Coronary artery (tissue), 2 donors: ENCODE results near the gene ZP1.

Experiments
- DNase-seq: peaks from one replicate; pipeline ENCODE4 v3.0.0-alpha.2; 2017; ENCODE audit warnings: low spot score
- H3K27ac ChIP-seq, 2 donors: fragments of 200-600 bp; sonication (generic); one replicate each; pipeline ENCODE4 v1.5.1; 2016 to 2019
- H3K4me3 ChIP-seq: fragments of 200-600 bp; sonication (generic); 2 replicates; pipeline ENCODE4 v1.5.1; 2016; ENCODE audit warnings: mild to moderate bottlenecking, moderate library complexity
- TF ChIP-seq, protein P1 (sequence below): fragments of 200-600 bp; sonication (generic); IDR thresholded peaks from one replicate; pipeline ENCODE4 v1.5.1; 2019; ENCODE audit warnings: antibody characterized with exemption

The ZP1 gene

DNA sequence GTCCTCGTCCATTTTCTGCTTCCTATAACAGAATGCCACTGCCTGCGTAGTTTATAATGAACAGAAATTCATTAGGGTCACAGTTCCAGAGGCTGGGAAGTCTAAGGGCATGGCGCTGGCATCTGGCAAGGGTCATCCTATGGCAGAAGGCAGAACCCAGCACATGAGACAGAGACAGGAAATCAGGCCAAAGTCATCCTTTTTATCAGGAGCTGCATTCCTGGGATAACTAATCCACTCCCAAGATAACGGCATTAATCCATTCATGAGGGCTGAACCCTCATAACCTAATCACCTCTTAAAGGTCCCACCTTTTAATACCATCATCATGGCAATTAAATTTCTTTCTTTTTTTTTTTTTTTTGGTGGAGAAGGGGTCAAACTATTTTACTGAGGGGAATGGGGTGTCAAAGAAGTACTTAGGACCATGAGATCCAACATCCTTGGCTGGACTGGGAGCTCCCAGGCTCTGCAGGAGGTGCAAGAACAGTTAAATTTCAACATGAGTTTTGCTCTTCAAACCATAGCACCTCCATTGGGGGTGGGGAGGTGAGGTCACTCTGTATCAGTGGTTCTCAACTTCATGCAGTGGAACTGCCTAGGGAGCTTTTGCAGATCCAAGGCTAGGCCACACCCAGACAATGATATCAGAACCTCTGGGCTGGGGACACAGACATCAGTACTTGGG, 51.1 kb downstream of the ZP1 start:
- TF ChIP-seq, protein P1, sequence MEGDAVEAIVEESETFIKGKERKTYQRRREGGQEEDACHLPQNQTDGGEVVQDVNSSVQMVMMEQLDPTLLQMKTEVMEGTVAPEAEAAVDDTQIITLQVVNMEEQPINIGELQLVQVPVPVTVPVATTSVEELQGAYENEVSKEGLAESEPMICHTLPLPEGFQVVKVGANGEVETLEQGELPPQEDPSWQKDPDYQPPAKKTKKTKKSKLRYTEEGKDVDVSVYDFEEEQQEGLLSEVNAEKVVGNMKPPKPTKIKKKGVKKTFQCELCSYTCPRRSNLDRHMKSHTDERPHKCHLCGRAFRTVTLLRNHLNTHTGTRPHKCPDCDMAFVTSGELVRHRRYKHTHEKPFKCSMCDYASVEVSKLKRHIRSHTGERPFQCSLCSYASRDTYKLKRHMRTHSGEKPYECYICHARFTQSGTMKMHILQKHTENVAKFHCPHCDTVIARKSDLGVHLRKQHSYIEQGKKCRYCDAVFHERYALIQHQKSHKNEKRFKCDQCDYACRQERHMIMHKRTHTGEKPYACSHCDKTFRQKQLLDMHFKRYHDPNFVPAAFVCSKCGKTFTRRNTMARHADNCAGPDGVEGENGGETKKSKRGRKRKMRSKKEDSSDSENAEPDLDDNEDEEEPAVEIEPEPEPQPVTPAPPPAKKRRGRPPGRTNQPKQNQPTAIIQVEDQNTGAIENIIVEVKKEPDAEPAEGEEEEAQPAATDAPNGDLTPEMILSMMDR: no peak
- Histone ChIP-seq H3K4me3 (no peak overlapping the region), H3K27ac (no peak overlapping the region)
- no peak for DNase-seq

DNA sequence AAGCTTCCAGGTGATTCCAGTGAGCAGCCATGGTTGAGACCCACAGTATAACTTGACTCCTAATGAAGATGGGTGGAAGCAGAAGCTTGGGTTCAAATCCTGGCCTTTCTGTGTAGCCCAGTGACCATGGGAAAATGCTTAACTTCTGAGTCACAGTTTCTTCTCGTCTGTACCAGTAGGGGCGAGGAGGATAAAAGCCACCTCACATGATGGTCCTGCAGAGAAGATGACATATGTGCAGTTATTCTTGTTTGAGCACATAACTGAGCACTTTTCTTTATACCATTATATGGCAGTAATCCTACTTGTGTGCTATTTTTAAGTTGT, 51.6 kb downstream of the ZP1 start:
- Histone ChIP-seq H3K27ac (no peak overlapping the region), H3K4me3 (no peak overlapping the region)
- no peak for DNase-seq

DNA sequence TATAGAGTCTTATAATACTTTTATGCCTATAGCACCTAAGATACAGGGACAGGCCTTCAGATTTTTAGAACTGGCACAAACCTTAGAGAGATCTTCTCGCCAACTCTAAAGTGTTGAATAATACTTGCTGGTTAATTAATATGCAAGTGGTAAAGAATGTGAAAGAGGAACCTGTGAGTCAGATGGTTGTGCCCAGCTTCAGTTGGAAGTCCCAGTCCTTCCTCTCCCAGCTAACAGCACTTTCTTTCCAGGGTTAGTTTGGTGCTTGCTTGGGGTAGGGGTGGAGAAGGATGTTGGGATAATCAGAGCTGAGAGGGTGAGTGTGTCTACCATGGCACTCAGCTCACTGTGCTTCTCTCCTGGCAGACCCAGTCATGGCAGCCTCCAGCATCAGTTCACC, 52.0 kb downstream of the ZP1 start:
- DNase-seq: no peak
- H3K27ac ChIP-seq: no peak overlapping the region
- TF ChIP-seq, protein P1: no peak
- no peak overlapping the region for H3K4me3 ChIP-seq

More for the DNA sequence above, 51.6 kb downstream of the ZP1 start:
- TF ChIP-seq, protein P1: no peak

DNA sequence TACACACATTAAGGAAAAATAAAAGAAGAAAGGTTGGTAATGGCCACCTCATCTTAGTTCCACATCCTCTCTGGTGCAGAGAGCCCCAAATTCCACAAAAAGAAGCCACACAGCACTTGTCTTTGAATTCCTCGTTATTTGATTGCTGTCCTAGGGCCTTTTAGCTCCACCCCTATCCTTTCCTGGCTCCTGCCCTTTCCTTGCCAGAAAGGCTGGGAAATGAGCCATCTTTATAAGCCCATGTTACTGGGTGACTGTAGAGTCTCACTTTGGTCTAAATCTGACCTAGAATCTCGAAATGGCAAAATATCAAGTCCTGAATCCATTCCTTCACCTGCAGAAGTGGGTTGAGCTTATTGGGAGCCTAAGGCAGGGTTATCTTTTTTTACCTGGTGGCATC, 52.6 kb downstream of the ZP1 start:
- H3K27ac ChIP-seq: no peak overlapping the region
- no peak for DNase-seq
- TF ChIP-seq, protein P1: no peak
- no peak overlapping the region for H3K4me3 ChIP-seq

DNA sequence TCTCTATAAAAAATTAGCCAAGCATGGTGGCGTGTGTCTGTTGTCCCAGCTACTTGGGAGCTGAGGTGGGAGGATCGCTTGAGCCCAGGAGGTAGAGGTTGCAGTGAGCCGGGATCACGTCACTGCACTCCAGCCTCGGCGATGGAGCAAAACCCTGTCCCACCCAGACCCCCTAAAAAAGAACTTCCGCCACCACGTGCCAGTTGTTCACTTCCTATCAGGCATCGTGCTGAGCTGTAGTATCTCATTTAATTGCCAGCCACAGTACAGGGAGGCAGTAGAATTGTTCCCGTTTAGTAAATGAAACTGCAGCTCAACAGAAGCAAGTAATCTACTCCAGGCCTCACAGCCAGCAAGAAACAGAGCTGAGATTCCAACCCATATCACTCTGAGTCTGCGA, 53.9 kb downstream of the ZP1 start:
- H3K4me3 ChIP-seq: no peak overlapping the region
- TF ChIP-seq, protein P1: no peak
- DNase-seq: no peak
- no peak overlapping the region for H3K27ac ChIP-seq

DNA sequence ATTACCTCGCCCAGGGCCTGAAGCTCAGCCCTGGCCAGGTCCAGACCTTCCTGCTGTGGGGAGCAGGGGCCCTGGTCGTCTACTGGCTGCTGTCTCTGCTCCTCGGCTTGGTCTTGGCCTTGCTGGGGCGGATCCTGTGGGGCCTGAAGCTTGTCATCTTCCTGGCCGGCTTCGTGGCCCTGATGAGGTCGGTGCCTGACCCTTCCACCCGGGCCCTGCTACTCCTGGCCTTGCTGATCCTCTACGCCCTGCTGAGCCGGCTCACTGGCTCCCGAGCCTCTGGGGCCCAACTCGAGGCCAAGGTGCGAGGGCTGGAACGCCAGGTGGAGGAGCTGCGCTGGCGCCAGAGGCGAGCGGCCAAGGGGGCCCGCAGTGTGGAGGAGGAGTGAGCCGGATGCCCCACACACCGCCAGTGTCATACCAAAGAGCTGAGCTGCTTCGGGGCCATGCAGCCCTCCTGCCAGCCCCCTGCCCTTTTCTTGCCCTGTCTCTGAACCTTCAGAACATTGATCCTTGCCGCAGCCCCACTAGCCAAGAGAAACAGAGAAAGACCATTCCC, 54.5 kb downstream of the ZP1 start:
- Histone ChIP-seq H3K27ac (no peak overlapping the region), H3K4me3 (no peak overlapping the region)
- no peak for DNase-seq
- TF ChIP-seq, protein P1: no peak

DNA sequence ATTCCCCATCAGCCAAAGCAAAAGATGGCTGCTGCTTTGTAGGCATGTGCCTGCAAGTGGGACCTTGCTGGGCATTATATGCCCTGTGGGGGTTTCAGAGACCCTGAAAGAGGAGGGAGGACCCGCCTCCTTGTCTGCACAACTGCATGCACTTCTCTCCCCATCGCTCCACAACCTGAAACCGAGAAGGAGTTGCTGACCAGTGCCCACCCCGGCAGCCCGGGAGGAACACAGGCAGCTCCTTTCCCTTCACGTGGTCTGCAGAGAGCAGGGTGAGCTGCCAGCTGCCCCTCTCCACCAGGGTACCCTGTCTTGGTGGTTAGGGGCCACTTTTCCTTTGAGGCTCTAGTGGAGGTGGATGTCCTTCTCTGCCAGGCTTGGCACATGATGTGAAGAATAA, 55.6 kb downstream of the ZP1 start:
- Histone ChIP-seq H3K4me3 (no peak overlapping the region), H3K27ac (no peak overlapping the region)
- DNase-seq: no peak
- TF ChIP-seq, protein P1: no peak
